Measurements from ENCODE around the gene C6orf118.

Gene C6orf118

GRCh38 chr6:165272585-165272984 lies 36.8 kb downstream of the C6orf118 start:
- peaks cover 12% of the 10 kb centered on the region for H3K9me3 Mint-ChIP-seq
- H3K4me1 Mint-ChIP-seq = no peaks in the 10 kb centered on the region
- H3K36me3 Mint-ChIP-seq = peaks cover 2% of the 10 kb centered on the region
- ATAC-seq (ENCODE audit: low read depth) (no peak), DNase-seq (ENCODE audit: low spot score in 2 of 2) (no peak)
- H3K4me3 Mint-ChIP-seq = no peak overlapping the region
- no peaks in the 10 kb centered on the region for H3K27me3 Mint-ChIP-seq
- no peak overlapping the region for H3K27ac Mint-ChIP-seq

- no peaks in the 10 kb centered on the region for H3K4me1 Mint-ChIP-seq
- H3K36me3 Mint-ChIP-seq = no peaks in the 10 kb centered on the region
- no peak for ATAC-seq (ENCODE audit: low read depth)
- DNase-seq (ENCODE audit: low spot score in 2 of 2) = no peak
- H3K27me3 Mint-ChIP-seq = no peaks in the 10 kb centered on the region
- no peak overlapping the region for H3K27ac Mint-ChIP-seq
- peaks cover 5% of the 10 kb centered on the region for H3K9me3 Mint-ChIP-seq
- H3K4me3 Mint-ChIP-seq = no peak overlapping the region
Measured at GRCh38 chr6:165268987-165269386, 40.4 kb downstream of the C6orf118 start.

GRCh38 chr6:165266621-165267020 lies 42.8 kb downstream of the C6orf118 start:
- no peaks in the 10 kb centered on the region for H3K4me1 Mint-ChIP-seq
- H3K27me3 Mint-ChIP-seq = no peaks in the 10 kb centered on the region
- H3K27ac Mint-ChIP-seq = no peak overlapping the region
- H3K36me3 Mint-ChIP-seq = no peaks in the 10 kb centered on the region
- H3K4me3 Mint-ChIP-seq = no peak overlapping the region
- no peak for ATAC-seq (ENCODE audit: low read depth)
- H3K9me3 Mint-ChIP-seq = no peaks in the 10 kb centered on the region
- DNase-seq (ENCODE audit: low spot score in 2 of 2) = no peak

GRCh38 chr6:165266191-165266590 lies 43.2 kb downstream of the C6orf118 start:
- Mint-ChIP-seq H3K9me3 (no peaks in the 10 kb centered on the region), H3K4me3 (no peak overlapping the region), H3K4me1 (no peaks in the 10 kb centered on the region), H3K27ac (no peak overlapping the region), H3K27me3 (no peaks in the 10 kb centered on the region), H3K36me3 (no peaks in the 10 kb centered on the region)
- DNase-seq (ENCODE audit: low spot score in 2 of 2) (no peak), ATAC-seq (ENCODE audit: low read depth) (no peak)

GRCh38 chr6:165260462-165260861 lies 48.9 kb downstream of the C6orf118 start:
- Mint-ChIP-seq H3K27ac (no peak overlapping the region), H3K4me1 (no peaks in the 10 kb centered on the region), H3K27me3 (no peaks in the 10 kb centered on the region), H3K9me3 (peaks cover 14% of the 10 kb centered on the region), H3K36me3 (no peaks in the 10 kb centered on the region), H3K4me3 (no peak overlapping the region)
- DNase-seq (ENCODE audit: low spot score in 2 of 2) = no peak
- no peak for ATAC-seq (ENCODE audit: low read depth)

GRCh38 chr6:165249808-165250207 lies 59.6 kb downstream of the C6orf118 start:
- H3K9me3 Mint-ChIP-seq = peaks cover 4% of the 10 kb centered on the region
- H3K4me1 Mint-ChIP-seq = no peaks in the 10 kb centered on the region
- no peak for DNase-seq (ENCODE audit: low spot score in 2 of 2)
- H3K36me3 Mint-ChIP-seq = no peaks in the 10 kb centered on the region
- no peak for ATAC-seq (ENCODE audit: low read depth)
- no peaks in the 10 kb centered on the region for H3K27me3 Mint-ChIP-seq
- no peak overlapping the region for H3K4me3 Mint-ChIP-seq
- H3K27ac Mint-ChIP-seq = no peak overlapping the region

GRCh38 chr6:165245701-165246100 lies 63.7 kb downstream of the C6orf118 start:
- no peak overlapping the region for H3K27ac Mint-ChIP-seq
- H3K27me3 Mint-ChIP-seq = no peaks in the 10 kb centered on the region
- DNase-seq (ENCODE audit: low spot score in 2 of 2) = no peak
- ATAC-seq (ENCODE audit: low read depth) = no peak
- H3K4me3 Mint-ChIP-seq = no peak overlapping the region
- H3K9me3 Mint-ChIP-seq = peaks cover 2% of the 10 kb centered on the region
- H3K36me3 Mint-ChIP-seq = no peaks in the 10 kb centered on the region
- no peaks in the 10 kb centered on the region for H3K4me1 Mint-ChIP-seq

GRCh38 chr6:165245287-165245686 lies 64.1 kb downstream of the C6orf118 start:
- no peak for DNase-seq (ENCODE audit: low spot score in 2 of 2)
- H3K4me1 Mint-ChIP-seq = no peaks in the 10 kb centered on the region
- no peak for ATAC-seq (ENCODE audit: low read depth)
- no peak overlapping the region for H3K4me3 Mint-ChIP-seq
- H3K36me3 Mint-ChIP-seq = no peaks in the 10 kb centered on the region
- no peaks in the 10 kb centered on the region for H3K27me3 Mint-ChIP-seq
- H3K9me3 Mint-ChIP-seq = peaks cover 2% of the 10 kb centered on the region
- no peak overlapping the region for H3K27ac Mint-ChIP-seq

GRCh38 chr6:165244524-165245247 lies 64.7 kb downstream of the C6orf118 start:
- Mint-ChIP-seq H3K27me3 (no peaks in the 10 kb centered on the region), H3K36me3 (no peaks in the 10 kb centered on the region), H3K4me3 (no peak overlapping the region), H3K27ac (no peak overlapping the region), H3K9me3 (peaks cover 2% of the 10 kb centered on the region), H3K4me1 (no peaks in the 10 kb centered on the region)
- no peak for DNase-seq (ENCODE audit: low spot score in 2 of 2)
- ATAC-seq (ENCODE audit: low read depth) = no peak

GRCh38 chr6:165243801-165244200 lies 65.6 kb downstream of the C6orf118 start:
- ATAC-seq (ENCODE audit: low read depth) (no peak), DNase-seq (ENCODE audit: low spot score in 2 of 2) (no peak)
- H3K9me3 Mint-ChIP-seq = peaks cover 2% of the 10 kb centered on the region
- no peaks in the 10 kb centered on the region for H3K36me3 Mint-ChIP-seq
- no peak overlapping the region for H3K27ac Mint-ChIP-seq
- no peaks in the 10 kb centered on the region for H3K27me3 Mint-ChIP-seq
- H3K4me1 Mint-ChIP-seq = no peaks in the 10 kb centered on the region
- no peak overlapping the region for H3K4me3 Mint-ChIP-seq

GRCh38 chr6:165236326-165236725 lies 73.1 kb downstream of the C6orf118 start:
- no peak overlapping the region for H3K4me3 Mint-ChIP-seq
- H3K4me1 Mint-ChIP-seq = no peaks in the 10 kb centered on the region
- no peaks in the 10 kb centered on the region for H3K36me3 Mint-ChIP-seq
- ATAC-seq (ENCODE audit: low read depth) (no peak), DNase-seq (ENCODE audit: low spot score in 2 of 2) (no peak)
- no peaks in the 10 kb centered on the region for H3K27me3 Mint-ChIP-seq
- no peak overlapping the region for H3K27ac Mint-ChIP-seq
- peaks cover 13% of the 10 kb centered on the region for H3K9me3 Mint-ChIP-seq

- no peak for DNase-seq (ENCODE audit: low spot score in 2 of 2)
- peaks cover 14% of the 10 kb centered on the region for H3K9me3 Mint-ChIP-seq
- ATAC-seq (ENCODE audit: low read depth) = no peak
- no peaks in the 10 kb centered on the region for H3K27me3 Mint-ChIP-seq
- no peaks in the 10 kb centered on the region for H3K4me1 Mint-ChIP-seq
- no peak overlapping the region for H3K27ac Mint-ChIP-seq
- H3K4me3 Mint-ChIP-seq = no peak overlapping the region
- H3K36me3 Mint-ChIP-seq = no peaks in the 10 kb centered on the region
Measured at GRCh38 chr6:165232731-165233488, 76.5 kb downstream of the C6orf118 start.

GRCh38 chr6:165231581-165232561 lies 77.5 kb downstream of the C6orf118 start:
- H3K27me3 Mint-ChIP-seq = no peaks in the 10 kb centered on the region
- no peaks in the 10 kb centered on the region for H3K36me3 Mint-ChIP-seq
- ATAC-seq (ENCODE audit: low read depth) (no peak), DNase-seq (ENCODE audit: low spot score in 2 of 2) (no peak)
- H3K4me1 Mint-ChIP-seq = no peaks in the 10 kb centered on the region
- H3K9me3 Mint-ChIP-seq = peaks cover 16% of the 10 kb centered on the region
- H3K27ac Mint-ChIP-seq = no peak overlapping the region
- H3K4me3 Mint-ChIP-seq = no peak overlapping the region

- Mint-ChIP-seq H3K4me1 (no peaks in the 10 kb centered on the region), H3K27me3 (no peaks in the 10 kb centered on the region), H3K9me3 (peaks cover 16% of the 10 kb centered on the region), H3K36me3 (no peaks in the 10 kb centered on the region), H3K27ac (no peak overlapping the region), H3K4me3 (no peak overlapping the region)
- DNase-seq (ENCODE audit: low spot score in 2 of 2) (no peak), ATAC-seq (ENCODE audit: low read depth) (no peak)
Measured at GRCh38 chr6:165231177-165231576, 78.2 kb downstream of the C6orf118 start.
